AG04449 (cell line): Measurements from ENCODE around the gene SEC22A.

Experiments used
- CTCF ChIA-PET: fragments of 350-600 bp; formaldehyde crosslinking; extraction: SDS; loops from one replicate; lab custom pipeline; 2021; ENCODE audit warnings: antibody characterized with exemption; lab: Yijun Ruan, JAX
- POLR2A ChIA-PET: fragments of 400-600, 350-600 bp; formaldehyde crosslinking; extraction: SDS; loops from one replicate; lab custom pipeline; 2020; ENCODE audit warnings: antibody characterized with exemption, inconsistent platforms; lab: Yijun Ruan, JAX
- DNase-seq: peaks from one replicate; pipeline ENCODE4 v3.0.0-alpha.2; 2010; ENCODE audit warnings: low read depth, low spot score
- H3K4me3 ChIP-seq: 2 replicates; pipeline ENCODE4 v1.5.1; 2011; ENCODE audit warnings: low read depth, mild to moderate bottlenecking, control low read depth, low read length
- CTCF ChIP-seq: IDR thresholded peaks from one replicate; pipeline ENCODE4 v1.5.1; 2011; ENCODE audit warnings: mild to moderate bottlenecking, moderate library complexity, low read length, control low read depth, inconsistent platforms; ENCODE audit not compliant: insufficient read depth; ENCODE audit errors: missing control alignments

The SEC22A gene

DNA sequence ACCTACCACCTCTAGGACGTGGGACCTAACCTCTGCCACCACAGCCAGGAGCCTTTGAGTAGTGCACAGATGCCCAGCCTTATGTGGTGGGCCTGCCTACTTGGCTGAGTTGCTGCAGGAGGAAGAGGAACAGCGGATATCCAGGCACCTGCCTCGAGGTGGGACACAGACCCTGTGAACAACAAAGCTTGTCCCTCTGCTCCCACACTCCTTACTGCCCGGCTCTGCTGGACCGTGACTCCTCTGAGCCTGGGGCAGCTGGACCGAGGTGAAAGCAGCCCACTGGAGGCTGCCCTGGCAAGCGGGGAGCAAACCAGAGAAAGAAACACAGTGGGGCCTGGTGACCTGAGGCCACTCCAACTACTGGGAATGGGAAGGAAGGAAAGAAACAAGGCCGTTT lies 97.8 kb downstream of the SEC22A start:
- POLR2A ChIA-PET = no interaction called here
- no peak for TF ChIP-seq CTCF
- H3K4me3 ChIP-seq = no peak overlapping the region
- CTCF ChIA-PET = no interaction called here
- no peak for DNase-seq

GRCh38 chr3:123300056-123300455 lies 98.3 kb downstream of the SEC22A start:
- POLR2A ChIA-PET = no interaction called here
- TF ChIP-seq CTCF = no peak
- no peak for DNase-seq
- no peak overlapping the region for H3K4me3 ChIP-seq
- CTCF ChIA-PET = no interaction called here

DNA sequence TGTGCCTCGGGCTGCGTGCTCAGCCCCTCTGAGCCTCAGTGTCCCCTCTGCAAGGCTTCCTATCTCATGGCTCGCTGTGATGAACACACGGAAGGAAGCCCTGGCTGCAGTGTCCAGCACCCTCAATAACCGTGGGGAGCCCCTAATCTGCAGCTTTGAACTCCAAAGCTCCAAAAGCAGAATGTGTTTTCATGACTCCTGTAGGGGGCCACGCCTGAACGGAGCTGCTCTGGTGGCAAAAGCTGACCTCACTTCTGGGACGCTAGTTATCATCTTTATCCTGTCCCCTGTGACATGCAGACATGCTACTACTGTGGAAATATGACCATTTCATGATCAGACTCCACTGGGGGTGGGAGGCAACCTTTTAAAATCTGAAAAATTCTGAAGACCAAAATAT lies 98.8 kb downstream of the SEC22A start:
- no peak for DNase-seq
- H3K4me3 ChIP-seq = no peak overlapping the region
- TF ChIP-seq CTCF = no peak
- POLR2A ChIA-PET = no interaction called here
- CTCF ChIA-PET = no interaction called here

- no peak for TF ChIP-seq CTCF
- POLR2A ChIA-PET = no interaction called here
- no peak for DNase-seq
- H3K4me3 ChIP-seq = no peak overlapping the region
- CTCF ChIA-PET = interaction anchor here (0.7 to 1.0 kb wide), 2 partner anchors 15 to 27 kb away, joined by 3 read pairs; no protein-coding TSS in a partner anchor
These were observed 99.8 kb downstream of the SEC22A start for GRCh38 chr3:123301331-123302184.

GRCh38 chr3:123302961-123303360 lies 101.2 kb downstream of the SEC22A start:
- ChIA-PET CTCF (interaction anchor here (0.8 to 1.0 kb wide), 2 partner anchors 15 to 256 kb away, joined by 3 to 4 read pairs; no protein-coding TSS in a partner anchor), POLR2A (no interaction called here)
- no peak overlapping the region for H3K4me3 ChIP-seq
- no peak for TF ChIP-seq CTCF
- DNase-seq = no peak

DNA sequence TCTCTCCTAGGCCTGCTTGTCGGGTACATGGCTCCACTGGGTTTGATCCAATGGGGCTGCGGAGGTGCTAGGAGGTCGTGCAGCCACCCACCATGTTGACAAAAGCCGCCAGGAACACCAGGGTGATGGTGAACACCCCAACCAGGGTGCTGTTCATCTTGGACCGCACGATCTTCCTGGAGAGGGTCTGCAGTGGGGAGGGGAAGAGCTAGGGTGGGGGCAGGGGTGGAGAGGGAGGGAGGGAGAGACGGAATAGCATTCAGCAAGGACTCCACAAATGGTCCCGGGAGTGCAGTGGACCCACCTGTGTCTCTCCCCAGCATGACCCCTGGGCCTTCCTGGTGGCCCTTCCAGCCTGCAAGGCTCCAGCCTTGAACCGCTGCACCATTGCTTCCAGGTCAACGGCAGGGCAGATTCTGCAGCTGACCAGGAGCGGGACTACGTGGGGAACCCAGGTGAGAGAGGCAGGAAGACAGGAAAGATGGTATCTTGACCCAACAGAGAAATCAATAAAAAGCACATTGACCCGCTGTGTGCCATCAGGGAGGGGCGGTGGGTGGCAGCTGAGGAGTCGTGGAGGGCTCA lies 102.3 kb downstream of the SEC22A start:
- DNase-seq = no peak
- POLR2A ChIA-PET = no interaction called here
- TF ChIP-seq CTCF = no peak
- CTCF ChIA-PET = interaction anchor here (0.9 kb wide), 1 partner anchor 19 kb away, joined by 3 read pairs; no protein-coding TSS in a partner anchor
- no peak overlapping the region for H3K4me3 ChIP-seq
